Spleen (tissue), 11 donors: ENCODE data around the gene PWP1. TPM values are rescaled to one million over a fixed set of nuclear protein-coding genes. Genes with fewer than 3 reads are reported as not detected.

Source experiments
- DNase-seq: peaks from one replicate; pipeline ENCODE4 v3.0.0-alpha.2; 2020
- H3K27ac ChIP-seq, 8 donors: fragments of 200-600 bp; sonication (generic) in 7 of 8; 1 replicate in 4 of 8; 2 replicates in 4 of 8; pipeline versions ENCODE4 v1.5.0 to v1.8.0; 2016 to 2021; ENCODE audit warnings: inconsistent platforms in 4 of 8, mild to moderate bottlenecking in 4 of 8, moderate library complexity in 1 of 8
- H3K27me3 ChIP-seq, 7 donors: fragments of 200-600 bp; sonication (generic) in 6 of 7; replicated peaks in 1 of 7; 1 replicate in 4 of 7; 2 replicates in 3 of 7; pipeline versions ENCODE4 v1.5.0 to v1.8.0; 2016 to 2021; ENCODE audit warnings: inconsistent platforms in 3 of 7, mild to moderate bottlenecking in 1 of 7
- H3K36me3 ChIP-seq, 6 donors: fragments of 200-600 bp; sonication (generic) in 5 of 6; 1 replicate in 4 of 6; 2 replicates in 2 of 6; pipeline versions ENCODE4 v1.5.0 to v1.8.0; 2016 to 2021; ENCODE audit warnings: inconsistent platforms in 2 of 6
- H3K4me1 ChIP-seq, 6 donors: fragments of 200-600 bp; sonication (generic) in 5 of 6; 1 replicate in 3 of 6; 2 replicates in 3 of 6; pipeline versions ENCODE4 v1.5.0 to v1.8.0; 2016 to 2021; ENCODE audit warnings: inconsistent platforms in 3 of 6
- H3K4me3 ChIP-seq, 8 donors: fragments of 200-600 bp; sonication (generic) in 7 of 8; 1 replicate in 4 of 8; 2 replicates in 4 of 8; pipeline versions ENCODE4 v1.5.0 to v1.8.0; 2016 to 2021; ENCODE audit warnings: inconsistent platforms in 4 of 8, mild to moderate bottlenecking in 4 of 8, moderate library complexity in 2 of 8
- H3K9me3 ChIP-seq, 8 donors: fragments of 200-600 bp; sonication (generic) in 7 of 8; 1 replicate in 4 of 8; 2 replicates in 4 of 8; pipeline versions ENCODE4 v1.5.0 to v1.8.0; 2016 to 2021; ENCODE audit warnings: inconsistent platforms in 4 of 8
- CTCF ChIP-seq, 11 experiments: fragments of 200-600 bp in 7 of 11; fragments of 450-650 bp in 4 of 11; sonication (generic) in 4 of 11; IDR thresholded peaks in 8 of 11; conservative IDR thresholded peaks in 3 of 11; 1 replicate in 7 of 11; 2 replicates in 4 of 11; pipeline versions ENCODE4 v1.4.0 to v1.8.0; 2016 to 2021; ENCODE audit warnings: antibody characterized with exemption in 11 of 11, inconsistent platforms in 4 of 11, mild to moderate bottlenecking in 1 of 11
- POLR2A ChIP-seq, 3 donors: fragments of 450-650 bp; IDR thresholded peaks; one replicate each; pipeline ENCODE4 v1.5.1; 2017; ENCODE audit warnings: antibody characterized with exemption in 3 of 3, mild to moderate bottlenecking in 1 of 3
- POLR2AphosphoS5 ChIP-seq, 3 donors: sonication (generic); formaldehyde crosslinking; IDR thresholded peaks; one replicate each; pipeline ENCODE4 v1.5.1; 2017; ENCODE audit warnings: antibody characterized with exemption in 3 of 3
- WGBS, 5 donors: extraction: QIAGEN DNeasy Blood & Tissue Kit in 3 of 5; methylation state at CpG; one replicate each; pipeline versions ENCODE4 v1.1.5 to v1.1.7; 2013 to 2018; 5-methylcytosine and 5-hydroxymethylcytosine counted together
- intact Hi-C: fragments of 100-400 bp; cut with DNase I; formaldehyde crosslinking; loops from one replicate; pipeline ENCODE4 v1.15.0; 2023; ENCODE audit warnings: low total_unique reads
- polyA plus RNA-seq, 3 donors: library from polyadenylated mRNA; stranded (reverse); fragments of 200-250 nt; gene quantifications; one replicate each; pipeline ENCODE4 v1.2.1, GENCODE V29; 2013
- total RNA-seq, 7 donors: library from RNA; depleted of rRNA in 3 of 7; stranded (reverse); fragments of >200 nt in 3 of 7; fragmentation: NEBNext Ultra II Directional in 4 of 7; extraction: Animal tissue kit (Norgen Biotek cat#: 25700) in 4 of 7; gene quantifications; one replicate each; pipeline versions ENCODE4 v1.1.0 to v1.2.1, GENCODE V29; 2016 to 2021
- donor health status: healthy with polysubstance abuse.
- donor health status: DM: no; HTN: no; CAD: no; lungs with moderate emphysema.
- donor health status: DM: no; HTN: no; CAD: no.
- donor health status: Bipolar disorder and iron deficiency.
- donor health status: healthy.
- donor health status: DM: no; HTN: no; CAD: no.
- donor health status: DM: yes; HTN: yes; CAD: no.

Gene PWP1
- total and polyA plus RNA-seq, 10 donors, result 24.5 to 78.5 (median 28.2) TPM

- no peak for TF ChIP-seq CTCF (IDR thresholded peaks at IDR 0.05 in 8 of 11, conservative IDR thresholded peaks at IDR 0.05 in 3 of 11)
- no peak for TF ChIP-seq POLR2A (IDR thresholded peaks at IDR 0.05)
- TF ChIP-seq POLR2AphosphoS5 (IDR thresholded peaks at IDR 0.05), result no peak
- no peak for DNase-seq
- Histone ChIP-seq H3K4me1 (peaks cover 0 to 10% (median 0%) of the 10 kb centered on the region in 6 donors), H3K27me3 (peaks cover 0 to 56% (median 9%) of the 10 kb centered on the region in 7 donors), H3K9me3 (no peaks in the 10 kb centered on the region), H3K27ac (no peak overlapping the region), H3K36me3 (no peaks in the 10 kb centered on the region), H3K4me3 (no peak overlapping the region)
- intact Hi-C loops, result loop anchor here (5.0 kb wide), 1 partner anchor 221 kb away; no protein-coding TSS in a partner anchor
- WGBS, 5 donors, result 84 to 92% (median 86%) methylated on average over 1 of the region's 1 CpG
Measured at GRCh38 chr12:107666009-107666408, 19.6 kb upstream of the PWP1 start.

GRCh38 chr12:107667464-107667863, 18.1 kb upstream of the PWP1 start:
- Histone ChIP-seq H3K9me3 (no peaks in the 10 kb centered on the region), H3K36me3 (no peaks in the 10 kb centered on the region), H3K27me3 (peaks cover 0 to 56% (median 9%) of the 10 kb centered on the region in 7 donors), H3K4me3 (no peak overlapping the region), H3K4me1 (peaks cover 0 to 6% (median 0%) of the 10 kb centered on the region in 6 donors), H3K27ac (no peak overlapping the region)
- DNase-seq, result no peak
- intact Hi-C loops, result loop anchor here (5.0 kb wide), 1 partner anchor 220 kb away; no protein-coding TSS in a partner anchor
- TF ChIP-seq POLR2A (IDR thresholded peaks at IDR 0.05) (no peak), CTCF (IDR thresholded peaks at IDR 0.05 in 8 of 11, conservative IDR thresholded peaks at IDR 0.05 in 3 of 11) (no peak), POLR2AphosphoS5 (IDR thresholded peaks at IDR 0.05) (no peak)
- 79 to 90% (median 87%) methylated on average over 4 of the region's 4 CpGs for WGBS, 5 donors

GRCh38 chr12:107668320-107669098, 17.1 kb upstream of the PWP1 start:
- 69 to 84% (median 75%) methylated on average over 8 to 9 of the region's 9 CpGs for WGBS, 5 donors
- no peak for DNase-seq
- intact Hi-C loops, result loop anchor here (5.0 kb wide), 1 partner anchor 219 kb away; no protein-coding TSS in a partner anchor
- Histone ChIP-seq H3K4me3 (no peak overlapping the region), H3K4me1 (no peaks in the 10 kb centered on the region), H3K36me3 (no peaks in the 10 kb centered on the region), H3K27me3 (peaks cover 0 to 56% (median 9%) of the 10 kb centered on the region in 7 donors), H3K27ac (no peak overlapping the region), H3K9me3 (no peaks in the 10 kb centered on the region)
- TF ChIP-seq POLR2AphosphoS5 (IDR thresholded peaks at IDR 0.05) (no peak), POLR2A (IDR thresholded peaks at IDR 0.05) (no peak), CTCF (IDR thresholded peaks at IDR 0.05 in 8 of 11, conservative IDR thresholded peaks at IDR 0.05 in 3 of 11) (no peak)

GRCh38 chr12:107669946-107670345, 15.7 kb upstream of the PWP1 start:
- no peak for DNase-seq
- TF ChIP-seq CTCF (IDR thresholded peaks at IDR 0.05 in 8 of 11, conservative IDR thresholded peaks at IDR 0.05 in 3 of 11), result no peak
- no peak for TF ChIP-seq POLR2A (IDR thresholded peaks at IDR 0.05)
- no peak for TF ChIP-seq POLR2AphosphoS5 (IDR thresholded peaks at IDR 0.05)
- H3K36me3 ChIP-seq, result no peaks in the 10 kb centered on the region
- no peaks in the 10 kb centered on the region for H3K4me1 ChIP-seq
- no peak overlapping the region for H3K4me3 ChIP-seq
- H3K27ac ChIP-seq, result no peak overlapping the region
- no peaks in the 10 kb centered on the region for H3K9me3 ChIP-seq
- H3K27me3 ChIP-seq, result peaks cover 0 to 46% (median 9%) of the 10 kb centered on the region in 7 donors
- WGBS, 5 donors, result 78 to 92% (median 87%) methylated on average over 8 of the region's 8 CpGs
- intact Hi-C loops, result loop anchor here (5.0 kb wide), 1 partner anchor 217 kb away; no protein-coding TSS in a partner anchor
